Retinal pigment epithelial cell (primary cell): ENCODE data around the gene GABRA4.

Experiments
- DNase-seq: peaks from one replicate; pipeline ENCODE4 v3.0.0-alpha.2; 2010; ENCODE audit warnings: low read depth
- H3K4me3 ChIP-seq: 2 replicates; pipeline ENCODE4 v1.5.1; 2011; ENCODE audit warnings: mild to moderate bottlenecking, low read length, control low read depth, moderate library complexity
- TF ChIP-seq, protein P1 (sequence below): conservative IDR thresholded peaks from 2 replicates; pipeline ENCODE4 v1.5.1; 2011; ENCODE audit warnings: low read depth, low read length, control low read depth, inconsistent platforms

GABRA4 gene

DNA sequence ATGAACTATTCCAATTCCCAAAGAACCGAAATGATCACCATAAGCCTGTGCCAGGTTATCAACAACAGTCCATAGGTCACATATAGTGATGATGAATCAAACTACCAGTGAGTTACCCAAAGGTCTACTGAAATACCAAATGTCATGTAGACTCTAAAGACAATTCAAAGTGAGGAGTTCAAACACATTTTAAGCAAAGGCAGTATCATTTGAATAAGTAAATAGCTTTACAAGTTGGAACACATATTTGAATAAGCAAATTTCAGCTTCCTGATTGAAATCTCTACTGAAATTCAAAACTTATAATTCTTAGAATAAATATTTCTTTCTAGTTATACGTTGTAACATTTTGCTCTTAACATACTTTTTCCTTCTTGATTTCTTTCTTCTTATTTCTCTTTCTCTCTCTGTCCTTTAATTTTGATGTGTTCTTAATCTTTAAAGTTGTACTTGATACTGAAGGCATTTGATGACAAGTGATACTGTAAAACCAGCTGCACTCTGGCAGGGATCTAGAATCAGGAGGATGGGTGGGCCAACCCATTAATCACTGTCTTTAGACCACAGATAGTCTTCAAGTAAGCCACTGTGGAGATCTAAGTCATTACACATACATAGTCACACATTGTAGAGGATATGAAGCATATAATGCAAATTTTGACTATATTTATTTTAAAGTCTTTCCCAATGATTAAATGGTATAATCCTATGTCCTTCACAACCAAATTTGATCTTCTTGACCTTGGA, 34.5 kb downstream of the GABRA4 start:
- DNase-seq = no peak
- H3K4me3 ChIP-seq = no peak overlapping the region
- TF ChIP-seq, protein P1, sequence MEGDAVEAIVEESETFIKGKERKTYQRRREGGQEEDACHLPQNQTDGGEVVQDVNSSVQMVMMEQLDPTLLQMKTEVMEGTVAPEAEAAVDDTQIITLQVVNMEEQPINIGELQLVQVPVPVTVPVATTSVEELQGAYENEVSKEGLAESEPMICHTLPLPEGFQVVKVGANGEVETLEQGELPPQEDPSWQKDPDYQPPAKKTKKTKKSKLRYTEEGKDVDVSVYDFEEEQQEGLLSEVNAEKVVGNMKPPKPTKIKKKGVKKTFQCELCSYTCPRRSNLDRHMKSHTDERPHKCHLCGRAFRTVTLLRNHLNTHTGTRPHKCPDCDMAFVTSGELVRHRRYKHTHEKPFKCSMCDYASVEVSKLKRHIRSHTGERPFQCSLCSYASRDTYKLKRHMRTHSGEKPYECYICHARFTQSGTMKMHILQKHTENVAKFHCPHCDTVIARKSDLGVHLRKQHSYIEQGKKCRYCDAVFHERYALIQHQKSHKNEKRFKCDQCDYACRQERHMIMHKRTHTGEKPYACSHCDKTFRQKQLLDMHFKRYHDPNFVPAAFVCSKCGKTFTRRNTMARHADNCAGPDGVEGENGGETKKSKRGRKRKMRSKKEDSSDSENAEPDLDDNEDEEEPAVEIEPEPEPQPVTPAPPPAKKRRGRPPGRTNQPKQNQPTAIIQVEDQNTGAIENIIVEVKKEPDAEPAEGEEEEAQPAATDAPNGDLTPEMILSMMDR = no peak

DNA sequence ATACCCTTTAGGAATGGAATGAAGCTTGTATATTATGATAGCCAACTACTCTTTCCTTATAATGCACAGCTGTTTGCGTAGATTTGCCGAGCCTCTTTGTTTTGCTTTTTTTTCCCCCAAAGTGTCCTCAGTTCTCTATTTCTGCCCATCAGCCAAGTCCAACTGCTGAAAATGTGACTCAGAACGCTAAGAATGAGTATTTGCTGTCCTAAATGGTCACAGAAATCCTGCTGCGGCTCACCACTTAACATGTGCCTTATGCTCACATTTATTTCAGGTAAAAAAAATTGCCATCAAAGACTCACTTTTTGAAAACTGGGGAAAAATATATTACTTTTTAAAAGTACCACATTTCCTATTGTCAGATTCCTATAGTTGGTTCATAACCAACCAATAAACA, 36.9 kb downstream of the GABRA4 start:
- no peak for DNase-seq
- TF ChIP-seq, protein P1 = no peak
- no peak overlapping the region for H3K4me3 ChIP-seq

DNA sequence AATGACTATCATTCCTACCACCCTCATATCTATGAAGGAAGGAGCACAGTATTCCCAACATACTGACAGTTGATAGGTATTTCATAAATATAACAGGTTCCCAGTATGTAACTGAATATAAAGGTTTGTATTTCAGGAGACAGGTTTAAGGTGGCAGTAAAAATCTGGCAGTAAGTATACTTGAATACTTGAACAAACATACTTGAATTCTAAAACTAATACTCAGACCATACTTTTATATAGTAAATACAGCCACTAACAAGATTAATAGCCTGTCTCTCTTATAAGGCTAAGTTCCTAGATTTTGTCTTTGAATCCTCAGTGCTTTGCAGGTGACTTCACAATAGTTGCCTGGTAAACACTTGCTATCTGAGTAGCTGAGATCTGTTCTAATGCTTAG, 37.8 kb downstream of the GABRA4 start:
- H3K4me3 ChIP-seq = no peak overlapping the region
- DNase-seq = no peak

DNA sequence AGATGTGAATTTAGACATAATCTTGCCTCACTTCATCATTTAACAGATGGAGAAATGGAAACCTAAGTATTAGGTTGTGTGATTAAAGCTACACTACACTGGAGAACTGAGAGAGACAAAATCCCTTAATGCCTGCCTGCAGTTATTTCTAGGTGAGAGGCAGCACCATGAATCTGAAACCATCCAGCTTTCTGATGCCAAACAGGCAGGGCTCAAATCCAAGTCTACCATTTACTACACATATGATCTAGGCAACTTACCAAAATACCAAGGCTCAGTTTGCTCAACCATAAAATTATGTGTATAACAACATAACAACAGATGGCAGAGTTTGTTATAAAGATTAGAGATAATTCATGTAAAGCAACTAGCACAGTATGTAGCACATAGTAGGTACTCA, 38.7 kb downstream of the GABRA4 start:
- no peak for DNase-seq
- TF ChIP-seq, protein P1 = no peak
- no peak overlapping the region for H3K4me3 ChIP-seq

More for the DNA sequence above, 37.8 kb downstream of the GABRA4 start:
- TF ChIP-seq, protein P1 = no peak

DNA sequence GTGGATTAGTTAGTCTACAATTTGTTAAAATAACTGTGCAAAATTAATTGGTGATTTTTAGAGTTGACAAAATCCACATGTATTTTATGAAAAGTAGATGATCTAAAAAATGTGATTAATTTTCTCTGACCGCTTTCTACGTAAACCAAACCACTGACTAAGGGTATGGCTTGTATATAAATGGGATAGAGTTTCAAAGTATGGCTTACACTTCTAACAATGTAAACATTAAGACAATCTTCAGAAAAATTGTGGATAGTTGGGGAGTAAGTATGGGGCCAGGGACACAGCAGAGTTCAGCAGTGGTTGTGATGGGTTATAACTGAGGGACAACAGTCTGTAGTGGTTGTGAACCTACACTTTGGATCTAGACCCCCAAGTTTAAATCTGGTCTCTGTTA, 39.8 kb downstream of the GABRA4 start:
- H3K4me3 ChIP-seq = no peak overlapping the region
- DNase-seq = no peak
- TF ChIP-seq, protein P1 = no peak

DNA sequence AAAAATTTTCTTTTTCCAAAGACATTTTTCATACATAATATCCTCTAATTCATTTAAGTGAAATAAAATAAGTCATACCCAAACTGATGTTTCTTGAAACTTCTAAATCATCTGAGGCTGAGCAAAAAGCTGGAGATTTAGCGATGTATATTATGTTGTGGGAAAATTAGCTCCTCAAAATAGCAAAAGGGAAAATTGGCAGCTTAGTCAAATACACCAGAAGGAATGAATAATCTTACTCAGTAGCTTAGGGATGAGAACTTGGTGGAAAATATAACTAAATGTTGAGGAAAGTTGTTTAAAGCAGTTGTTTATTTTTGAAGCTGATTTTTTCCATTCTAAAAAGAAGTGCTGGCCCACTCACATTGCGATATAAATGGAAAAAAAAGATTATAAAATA, 40.9 kb downstream of the GABRA4 start:
- no peak for DNase-seq
- no peak overlapping the region for H3K4me3 ChIP-seq
- TF ChIP-seq, protein P1 = no peak

DNA sequence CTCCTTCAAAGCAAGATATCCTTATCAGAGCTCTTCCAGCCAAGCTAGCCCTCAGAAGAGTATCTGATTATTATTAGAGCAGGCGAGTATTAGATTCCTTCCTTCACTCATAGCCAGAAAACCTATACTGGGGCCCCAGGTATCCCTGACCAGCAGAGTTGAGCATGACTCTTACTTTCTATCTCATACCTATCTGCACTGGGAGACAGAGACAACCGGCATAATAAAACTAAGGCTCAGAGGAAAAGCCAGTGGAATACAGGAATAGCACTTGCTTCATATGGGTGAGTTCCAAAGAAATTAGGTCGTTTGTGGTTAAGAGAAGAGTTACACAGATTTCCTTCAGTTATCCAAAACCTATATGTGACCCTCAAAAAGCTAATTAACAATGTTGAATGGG, 42.6 kb downstream of the GABRA4 start:
- no peak for DNase-seq
- H3K4me3 ChIP-seq = no peak overlapping the region
- TF ChIP-seq, protein P1 = no peak
